ENCODE measurements around the gene PRDM4.

PRDM4 gene

DNA sequence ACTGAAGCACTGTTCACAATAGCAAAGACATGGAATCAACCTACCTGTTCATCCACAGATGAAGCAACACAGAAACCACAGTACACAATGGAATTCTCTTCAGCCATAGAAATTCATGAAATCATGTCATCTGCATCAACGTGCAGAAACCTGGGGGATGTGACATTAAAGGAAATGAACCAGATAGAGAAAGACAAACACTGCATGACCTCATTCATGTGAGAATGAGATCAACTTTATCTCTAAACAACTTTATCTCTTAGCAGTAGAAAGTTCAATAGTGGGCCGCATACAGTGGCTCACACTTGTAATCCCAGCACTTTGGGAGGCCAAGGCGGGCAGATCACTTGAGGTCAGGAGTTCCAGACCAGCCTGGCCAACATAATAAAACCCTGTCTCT lies 33.5 kb upstream of the PRDM4 start:
- TF ChIP-seq EZH2 (IDR thresholded peaks at IDR 0.05; ENCODE audit: borderline replicate concordance, low read length) (no peak), CTCF (IDR thresholded peaks at IDR 0.05; ENCODE audit: low read length) (no peak)
- no peaks in the 10 kb centered on the region for H3K9me3 ChIP-seq (ENCODE audit: low read length)
- H2AFZ ChIP-seq (ENCODE audit: low read length): no peak overlapping the region
- H3K27me3 ChIP-seq (ENCODE audit: insufficient read depth, low read length): no peaks in the 10 kb centered on the region
- H3K4me3 ChIP-seq (ENCODE audit: low read depth, low read length, poor library complexity, severe bottlenecking): no peak overlapping the region
- no peaks in the 10 kb centered on the region for H3K4me1 ChIP-seq (ENCODE audit: insufficient read depth, low read length, severe bottlenecking)
- H3K27ac ChIP-seq (ENCODE audit: low read depth, low read length, poor library complexity, severe bottlenecking): no peak overlapping the region
- no peaks in the 10 kb centered on the region for H3K36me3 ChIP-seq (ENCODE audit: insufficient read depth, low read length)
- no peaks in the 10 kb centered on the region for H3K9me2 ChIP-seq (ENCODE audit: low read depth, low read length)
- H3K79me2 ChIP-seq (ENCODE audit: insufficient read depth, low read length): no peaks in the 10 kb centered on the region
- H3K9ac ChIP-seq (ENCODE audit: low read length): no peak overlapping the region
- no peaks in the 10 kb centered on the region for H4K20me1 ChIP-seq (ENCODE audit: insufficient read depth, low read length)
- H3K4me2 ChIP-seq (ENCODE audit: low read length): no peak overlapping the region
- no peaks in the 10 kb centered on the region for H3F3A ChIP-seq (ENCODE audit: insufficient read depth, low read length)

- TF ChIP-seq EZH2 (IDR thresholded peaks at IDR 0.05; ENCODE audit: borderline replicate concordance, low read length): no peak
- TF ChIP-seq CTCF (IDR thresholded peaks at IDR 0.05; ENCODE audit: low read length): no peak
These were observed 30.6 kb upstream of the PRDM4 start for GRCh38 chr12:107791465-107792089.

DNA sequence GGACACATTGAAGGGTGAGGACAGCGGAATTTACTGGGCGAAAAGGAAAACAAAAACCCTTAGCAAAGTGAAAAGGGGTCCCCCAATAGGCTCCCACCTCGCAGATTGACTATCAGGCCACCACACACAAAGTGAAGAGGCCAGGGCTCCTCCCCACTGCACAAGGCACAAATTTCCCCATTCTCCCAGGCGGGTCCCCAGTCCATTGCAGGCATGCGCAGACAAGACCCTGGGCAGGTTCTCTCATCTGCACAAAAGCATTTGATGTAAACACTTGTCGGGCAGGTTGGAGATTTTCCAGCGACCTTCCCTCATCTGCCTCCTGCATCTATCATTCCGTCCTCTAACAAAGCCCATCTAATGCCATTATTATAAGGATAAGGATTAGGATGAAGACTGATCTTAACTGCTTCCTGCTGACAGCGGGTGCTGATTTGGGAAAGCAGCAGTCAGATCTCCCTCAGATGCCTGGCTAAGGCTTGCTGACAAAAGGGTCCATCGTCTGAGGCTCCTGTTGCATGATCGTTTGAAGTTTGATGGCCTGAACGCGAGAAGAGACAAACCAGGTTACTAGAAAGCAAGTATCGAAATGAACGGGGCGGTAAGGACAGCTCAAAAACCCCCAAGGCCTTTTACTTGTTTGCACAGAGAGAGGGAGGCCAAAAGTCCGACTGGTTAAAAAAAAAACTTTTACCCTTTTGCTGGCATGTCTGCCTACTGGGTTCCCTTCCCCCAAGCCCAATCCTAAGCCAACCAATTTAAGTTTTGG lies 27.9 kb upstream of the PRDM4 start:
- Histone ChIP-seq H3K27ac (ENCODE audit: low read depth, low read length, poor library complexity, severe bottlenecking) (no peak overlapping the region), H2AFZ (ENCODE audit: low read length) (no peak overlapping the region), H3K36me3 (ENCODE audit: insufficient read depth, low read length) (no peaks in the 10 kb centered on the region), H3K9me3 (ENCODE audit: low read length) (no peaks in the 10 kb centered on the region), H3K9ac (ENCODE audit: low read length) (no peak overlapping the region), H3K4me1 (ENCODE audit: insufficient read depth, low read length, severe bottlenecking) (no peaks in the 10 kb centered on the region), H4K20me1 (ENCODE audit: insufficient read depth, low read length) (no peaks in the 10 kb centered on the region), H3K4me2 (ENCODE audit: low read length) (no peak overlapping the region), H3F3A (ENCODE audit: insufficient read depth, low read length) (no peaks in the 10 kb centered on the region), H3K27me3 (ENCODE audit: insufficient read depth, low read length) (no peaks in the 10 kb centered on the region), H3K79me2 (ENCODE audit: insufficient read depth, low read length) (no peaks in the 10 kb centered on the region), H3K9me2 (ENCODE audit: low read depth, low read length) (no peaks in the 10 kb centered on the region), H3K4me3 (ENCODE audit: low read depth, low read length, poor library complexity, severe bottlenecking) (no peak overlapping the region)
- TF ChIP-seq CTCF (IDR thresholded peaks at IDR 0.05; ENCODE audit: low read length): no peak
- no peak for TF ChIP-seq EZH2 (IDR thresholded peaks at IDR 0.05; ENCODE audit: borderline replicate concordance, low read length)

More at GRCh38 chr12:107791465-107792089, 30.6 kb upstream of the PRDM4 start:
- no peak overlapping the region for H3K4me2 ChIP-seq (ENCODE audit: low read length)
- H3K9me3 ChIP-seq (ENCODE audit: low read length): no peaks in the 10 kb centered on the region
- H4K20me1 ChIP-seq (ENCODE audit: insufficient read depth, low read length): no peaks in the 10 kb centered on the region
- no peak overlapping the region for H2AFZ ChIP-seq (ENCODE audit: low read length)
- H3K4me1 ChIP-seq (ENCODE audit: insufficient read depth, low read length, severe bottlenecking): no peaks in the 10 kb centered on the region
- no peaks in the 10 kb centered on the region for H3K9me2 ChIP-seq (ENCODE audit: low read depth, low read length)
- no peaks in the 10 kb centered on the region for H3F3A ChIP-seq (ENCODE audit: insufficient read depth, low read length)
- H3K36me3 ChIP-seq (ENCODE audit: insufficient read depth, low read length): no peaks in the 10 kb centered on the region
- H3K79me2 ChIP-seq (ENCODE audit: insufficient read depth, low read length): no peaks in the 10 kb centered on the region
- no peaks in the 10 kb centered on the region for H3K27me3 ChIP-seq (ENCODE audit: insufficient read depth, low read length)
- no peak overlapping the region for H3K9ac ChIP-seq (ENCODE audit: low read length)
- no peak overlapping the region for H3K4me3 ChIP-seq (ENCODE audit: low read depth, low read length, poor library complexity, severe bottlenecking)
- H3K27ac ChIP-seq (ENCODE audit: low read depth, low read length, poor library complexity, severe bottlenecking): no peak overlapping the region

Measured in OCI-LY1 (cell line).